H1 (cell line): Measurements from ENCODE around the gene KCNJ12. TPM values are rescaled to one million over a fixed set of nuclear protein-coding genes. Genes with fewer than 3 reads are reported as not detected.
"Not testable (repeated sequence)": the region's sequence is repeated elsewhere in the genome, so short reads cannot be mapped to it uniquely, and the experiment has no call there.

ENCODE experiments used
- CTCF ChIA-PET: fragments of 300-600 bp; sonication (Branson Sonifier 250); formaldehyde crosslinking; loops from one replicate; lab custom pipeline; 2021; ENCODE audit not compliant: partially characterized antibody; lab: Charles Lee
- POLR2A ChIA-PET: fragments of 300-600 bp; sonication (Branson Sonifier 250); formaldehyde crosslinking; loops from one replicate; lab custom pipeline; 2021; ENCODE audit warnings: inconsistent platforms; ENCODE audit not compliant: partially characterized antibody; lab: Charles Lee
- DNase-seq, 2 experiments: peaks; one replicate each; pipeline versions ENCODE4 v3.0.0 to v3.0.0-alpha.2; 2010 to 2022; ENCODE audit warnings: low spot score in 2 of 2, low read depth in 1 of 2, mixed read lengths in 1 of 2
- FAIRE-seq: peaks from 2 replicates; lab custom pipeline; 2011; peaks lifted over from hg19 to GRCh38; lab: Jason Lieb, UNC
- H2AFZ ChIP-seq: 2 replicates; pipeline ENCODE4 v1.8.1; 2012; ENCODE audit warnings: low read length, inconsistent platforms
- H2AK5ac ChIP-seq: 2 replicates; pipeline ENCODE4 v1.6.1; 2013; ENCODE audit warnings: low read depth, low read length
- H2BK120ac ChIP-seq: replicated peaks from 2 replicates; pipeline ENCODE3; 2013; ENCODE audit warnings: low read depth, low read length, inconsistent platforms
- H2BK12ac ChIP-seq: 2 replicates; pipeline ENCODE4 v1.6.1; 2013; ENCODE audit warnings: low read depth, low read length
- H2BK15ac ChIP-seq: 2 replicates; pipeline ENCODE4 v1.6.1; 2013; ENCODE audit warnings: low read length
- H2BK20ac ChIP-seq: 2 replicates; pipeline ENCODE4 v1.6.1; 2013; ENCODE audit warnings: low read length
- H2BK5ac ChIP-seq: 2 replicates; pipeline ENCODE4 v1.6.1; 2013; ENCODE audit warnings: low read depth, low read length
- H3K14ac ChIP-seq: 2 replicates; pipeline ENCODE4 v1.6.1; 2013; ENCODE audit warnings: inconsistent platforms; ENCODE audit not compliant: insufficient read length
- H3K18ac ChIP-seq: 2 replicates; pipeline ENCODE4 v1.6.1; 2013; ENCODE audit warnings: low read length; ENCODE audit errors: extremely low read depth
- H3K23ac ChIP-seq: 2 replicates; pipeline ENCODE4 v1.6.1; 2013; ENCODE audit warnings: inconsistent platforms; ENCODE audit not compliant: insufficient read length
- H3K23me2 ChIP-seq: 2 replicates; pipeline ENCODE4 v1.6.1; 2013; ENCODE audit warnings: low read depth, low read length
- H3K27ac ChIP-seq: 2 replicates; pipeline ENCODE4 v1.6.1; 2011; ENCODE audit warnings: low read depth, low read length, inconsistent platforms
- H3K27me3 ChIP-seq, 4 experiments: replicated peaks in 1 of 4; 1 replicate in 1 of 4; 2 replicates in 3 of 4; pipeline versions ENCODE4 v1.6.1 to v1.8.1; 2011 to 2013; ENCODE audit warnings: low read length in 3 of 4, mild to moderate bottlenecking in 3 of 4, inconsistent platforms in 2 of 4, mixed read lengths in 2 of 4, moderate library complexity in 1 of 4; ENCODE audit not compliant: control insufficient read depth in 3 of 4, insufficient read depth in 3 of 4; ENCODE audit errors: extremely low read depth in 1 of 4
- H3K36me3 ChIP-seq, 4 experiments: 2 replicates each; pipeline versions ENCODE4 v1.6.1 to v1.8.1; 2011 to 2013; ENCODE audit warnings: mild to moderate bottlenecking in 4 of 4, low read length in 3 of 4, moderate library complexity in 2 of 4, control low read depth in 1 of 4, inconsistent platforms in 1 of 4; ENCODE audit not compliant: insufficient read depth in 4 of 4, control insufficient read depth in 2 of 4
- H3K4ac ChIP-seq: replicated peaks from 2 replicates; pipeline ENCODE3; 2013; ENCODE audit warnings: low read length, low read depth, mixed read lengths, inconsistent platforms; ENCODE audit not compliant: insufficient read length
- H3K4me1 ChIP-seq, 4 experiments: replicated peaks in 1 of 4; 1 replicate in 1 of 4; 2 replicates in 3 of 4; pipeline versions ENCODE4 v1.6.1 to v1.8.1; 2011 to 2013; ENCODE audit warnings: low read length in 3 of 4, inconsistent platforms in 2 of 4, mixed read lengths in 1 of 4; ENCODE audit not compliant: insufficient read depth in 4 of 4, control insufficient read depth in 3 of 4
- H3K4me2 ChIP-seq, 2 experiments: 2 replicates each; pipeline versions ENCODE4 v1.6.1 to v1.8.1; 2011 to 2013; ENCODE audit warnings: low read depth in 2 of 2, low read length in 2 of 2, control low read depth in 1 of 2, inconsistent platforms in 1 of 2, mild to moderate bottlenecking in 1 of 2; ENCODE audit not compliant: insufficient read depth in 1 of 2
- H3K4me3 ChIP-seq, 4 experiments: fragments of 200-600, 300-600 bp in 1 of 4; sonication (generic), shearing (Covaris generic), sonication (Bioruptor Twin) in 1 of 4; 2 replicates each; pipeline versions ENCODE4 v1.5.1 to v1.8.1; 2011 to 2016; ENCODE audit warnings: low read length in 4 of 4, low read depth in 3 of 4, control low read depth in 2 of 4, inconsistent platforms in 2 of 4, mild to moderate bottlenecking in 2 of 4, mixed read lengths in 1 of 4, moderate library complexity in 1 of 4; ENCODE audit not compliant: insufficient read depth in 2 of 4; ENCODE audit errors: extremely low read depth in 1 of 4
- H3K56ac ChIP-seq: replicated peaks from 2 replicates; pipeline ENCODE3; 2013; ENCODE audit warnings: low read depth, mild to moderate bottlenecking, mixed read lengths, low read length, inconsistent platforms; ENCODE audit not compliant: insufficient read length
- H3K79me1 ChIP-seq: 2 replicates; pipeline ENCODE4 v1.6.1; 2013; ENCODE audit warnings: low read depth, low read length, control low read depth
- H3K79me2 ChIP-seq, 2 experiments: 2 replicates each; pipeline versions ENCODE4 v1.6.1 to v1.8.1; 2012 to 2013; ENCODE audit warnings: low read length in 2 of 2, mild to moderate bottlenecking in 2 of 2, inconsistent platforms in 1 of 2; ENCODE audit not compliant: insufficient read depth in 2 of 2, control insufficient read depth in 1 of 2
- H3K9ac ChIP-seq, 4 experiments: replicated peaks in 1 of 4; 1 replicate in 1 of 4; 2 replicates in 3 of 4; pipeline versions ENCODE4 v1.6.1 to v1.8.1; 2011 to 2013; ENCODE audit warnings: low read depth in 3 of 4, low read length in 3 of 4, control low read depth in 2 of 4, mild to moderate bottlenecking in 2 of 4, moderate library complexity in 2 of 4, inconsistent platforms in 1 of 4; ENCODE audit errors: extremely low read depth in 1 of 4
- H3K9me3 ChIP-seq, 2 experiments: 2 replicates each; pipeline versions ENCODE4 v1.6.1 to v1.8.1; 2012 to 2013; ENCODE audit warnings: mild to moderate bottlenecking in 2 of 2, moderate library complexity in 2 of 2, control low read depth in 1 of 2, inconsistent platforms in 1 of 2, low read depth in 1 of 2, low read length in 1 of 2, mixed read lengths in 1 of 2; ENCODE audit not compliant: insufficient read depth in 2 of 2
- H4K20me1 ChIP-seq, 2 experiments: replicated peaks in 1 of 2; 2 replicates each; pipeline versions ENCODE3 to v1.8.1; 2011 to 2013; ENCODE audit warnings: inconsistent platforms in 2 of 2, low read length in 2 of 2, mild to moderate bottlenecking in 1 of 2; ENCODE audit not compliant: insufficient read depth in 2 of 2, control insufficient read depth in 1 of 2
- H4K5ac ChIP-seq: 2 replicates; pipeline ENCODE4 v1.6.1; 2013; ENCODE audit warnings: low read length, low read depth, mixed read lengths, inconsistent platforms; ENCODE audit not compliant: insufficient read length
- H4K8ac ChIP-seq: 2 replicates; pipeline ENCODE4 v1.8.0; 2013; ENCODE audit warnings: mild to moderate bottlenecking, moderate library complexity, low read length, inconsistent platforms; ENCODE audit not compliant: insufficient read depth; ENCODE audit errors: extremely low read depth
- H4K91ac ChIP-seq: replicated peaks from 2 replicates; pipeline ENCODE3; 2013; ENCODE audit warnings: low read length, mixed read lengths, inconsistent platforms; ENCODE audit not compliant: insufficient read length
- WGBS, 2 experiments: shearing (Covaris generic) in 1 of 2; methylation state at CpG; one replicate each; pipeline versions ENCODE4 v1.1.6 to v1.1.7; 2013 to 2015; ENCODE audit warnings: low lambda C conversion rate in 2 of 2, mixed read lengths in 2 of 2, inconsistent platforms in 1 of 2, low coverage in 1 of 2, missing lambda C conversion rate in 1 of 2; ENCODE audit not compliant: insufficient replicate concordance in 2 of 2, insufficient coverage in 1 of 2, insufficient read length in 1 of 2; ENCODE audit errors: extremely low coverage in 1 of 2, missing lambda C conversion rate in 1 of 2; 5-methylcytosine and 5-hydroxymethylcytosine counted together
- polyA plus RNA-seq, 7 experiments: library from polyadenylated mRNA; depleted of rRNA in 3 of 7; stranded (reverse) in 5 of 7; unstranded in 2 of 7; fragments of >200 nt in 5 of 7; fragments of 200-250 nt in 2 of 7; gene quantifications; 1 replicate in 5 of 7; 2 replicates in 1 of 7; 4 replicates in 1 of 7; pipeline versions ENCODE4 v1.2.1 to v1.2.3, GENCODE V29; 2011 to 2013; ENCODE audit warnings: missing spikeins in 2 of 7, mixed read lengths in 2 of 7
- total RNA-seq: library from RNA; stranded (reverse); fragmentation: NEBNext Ultra II Directional; extraction: Animal tissue kit (Norgen Biotek cat#: 25700); gene quantifications from 2 replicates; pipeline ENCODE4 v1.2.1, GENCODE V29; 2021

Gene KCNJ12
- total and polyA plus RNA-seq, 2 of the 8 experiments (the other 6 are each of a cell fraction or from before 2014, with no cell fraction given): 1.2 to 1.5 TPM

GRCh38 chr17:21344801-21345200 is 31.4 kb upstream of the KCNJ12 start:
- H3K56ac ChIP-seq, H3K9ac ChIP-seq, H2AK5ac ChIP-seq, POLR2A ChIA-PET, DNase-seq, H3K27ac ChIP-seq, H3K18ac ChIP-seq, H3K4me2 ChIP-seq, H3K23me2 ChIP-seq, H4K8ac ChIP-seq, H2BK12ac ChIP-seq, H3K79me1 ChIP-seq, H3K4me1 ChIP-seq, H4K20me1 ChIP-seq, H3K23ac ChIP-seq, H2BK5ac ChIP-seq, H3K27me3 ChIP-seq, H4K91ac ChIP-seq, H3K36me3 ChIP-seq, H2AFZ ChIP-seq, H3K79me2 ChIP-seq, H2BK120ac ChIP-seq, FAIRE-seq, H2BK15ac ChIP-seq, H2BK20ac ChIP-seq, H3K9me3 ChIP-seq, H3K14ac ChIP-seq, H3K4ac ChIP-seq, H4K5ac ChIP-seq, H3K4me3 ChIP-seq: not testable (repeated sequence)
- WGBS, 2 experiments: 67% methylated on average over 3 of the region's 4 CpGs; no CpG with 5 or more reads in 1 of the 2 experiments
- CTCF ChIA-PET: interaction anchor here (0.9 kb wide), 1 partner anchor 22 kb away, joined by 3 read pairs; no protein-coding TSS in a partner anchor
